Eye (tissue), 1 donor: ENCODE data around the gene LRRC75B.
"Not testable (repeated sequence)": the region's sequence is repeated elsewhere in the genome, so short reads cannot be mapped to it uniquely, and the experiment has no call there.

ENCODE experiments used
- DNase-seq: peaks from one replicate; pipeline ENCODE4 v3.0.0-alpha.2; 2015

Gene LRRC75B

DNA sequence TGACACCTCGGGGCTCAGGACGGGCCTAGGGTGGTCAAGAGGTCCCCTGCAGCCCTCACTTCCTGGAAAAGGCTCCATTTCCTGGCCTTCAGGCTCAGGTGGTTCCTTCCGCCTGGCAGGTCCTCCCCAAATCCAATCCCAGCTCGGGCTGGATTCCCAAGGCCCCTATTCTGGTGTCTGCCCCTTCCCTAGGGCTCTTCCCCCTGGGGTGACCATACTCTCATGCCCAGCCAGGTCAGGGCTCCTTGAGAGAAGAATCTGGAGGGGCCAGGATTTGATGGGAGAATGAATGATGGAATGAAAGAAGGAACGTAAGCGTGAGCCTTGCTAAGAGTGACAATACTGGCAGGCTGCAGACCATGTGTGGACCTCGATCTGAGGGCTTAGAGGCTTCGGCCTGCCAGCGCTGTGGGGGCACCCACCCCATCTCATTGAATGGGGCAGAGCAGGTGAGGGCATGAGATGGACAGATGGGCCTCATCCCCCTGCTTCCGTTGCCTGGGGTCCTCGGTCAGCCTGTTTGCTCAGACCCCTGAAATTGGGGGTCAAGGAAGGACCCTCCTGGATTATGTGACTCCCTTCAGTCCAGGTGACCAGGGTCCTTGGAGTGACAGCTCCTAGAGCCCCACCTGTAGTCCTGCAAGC lies 9.4 kb upstream of the LRRC75B start:
- not testable (repeated sequence) for DNase-seq

DNA sequence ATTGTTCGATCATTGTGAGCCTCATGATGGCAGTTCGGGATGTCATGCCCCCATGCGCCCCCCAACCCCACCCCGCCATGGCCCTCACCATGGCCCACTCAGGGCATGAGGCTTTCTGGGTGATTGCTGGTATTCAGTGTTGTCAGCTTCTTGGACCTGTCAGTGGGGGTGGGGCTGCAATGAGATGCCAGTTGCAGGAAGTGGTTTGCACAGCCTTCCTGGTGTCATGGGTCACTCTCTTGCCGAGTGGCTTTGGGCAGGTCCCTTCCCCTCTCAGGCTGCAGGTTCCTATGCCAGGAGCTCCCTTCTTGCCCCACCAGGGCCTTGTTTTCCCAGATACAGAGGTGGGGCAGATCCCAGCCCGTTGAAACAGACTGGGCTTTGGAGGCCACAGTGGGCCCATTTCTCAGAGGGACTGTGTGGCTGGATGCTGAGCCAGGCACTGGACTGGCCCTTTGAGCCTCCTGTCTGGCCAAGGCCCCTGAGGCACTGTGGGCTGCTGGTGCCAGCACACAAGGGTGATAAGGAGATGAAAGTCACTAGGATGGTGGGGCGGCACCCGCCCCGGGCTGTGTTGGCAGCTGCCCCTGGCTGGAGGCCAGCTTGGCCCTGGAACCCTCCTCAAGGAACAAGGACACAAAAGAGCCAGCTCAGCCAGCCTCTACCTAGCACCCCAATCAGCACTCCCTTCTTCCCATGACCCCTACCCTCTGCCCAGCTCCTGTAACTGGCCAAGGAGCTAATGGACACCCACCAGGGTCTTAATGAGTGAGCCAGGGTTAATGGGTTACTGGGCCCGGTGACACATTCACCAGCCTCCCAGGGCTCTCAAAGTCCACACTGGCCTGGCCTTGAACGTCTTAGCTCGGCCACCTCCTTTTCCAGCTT lies 8.6 kb upstream of the LRRC75B start:
- DNase-seq: no peak

DNA sequence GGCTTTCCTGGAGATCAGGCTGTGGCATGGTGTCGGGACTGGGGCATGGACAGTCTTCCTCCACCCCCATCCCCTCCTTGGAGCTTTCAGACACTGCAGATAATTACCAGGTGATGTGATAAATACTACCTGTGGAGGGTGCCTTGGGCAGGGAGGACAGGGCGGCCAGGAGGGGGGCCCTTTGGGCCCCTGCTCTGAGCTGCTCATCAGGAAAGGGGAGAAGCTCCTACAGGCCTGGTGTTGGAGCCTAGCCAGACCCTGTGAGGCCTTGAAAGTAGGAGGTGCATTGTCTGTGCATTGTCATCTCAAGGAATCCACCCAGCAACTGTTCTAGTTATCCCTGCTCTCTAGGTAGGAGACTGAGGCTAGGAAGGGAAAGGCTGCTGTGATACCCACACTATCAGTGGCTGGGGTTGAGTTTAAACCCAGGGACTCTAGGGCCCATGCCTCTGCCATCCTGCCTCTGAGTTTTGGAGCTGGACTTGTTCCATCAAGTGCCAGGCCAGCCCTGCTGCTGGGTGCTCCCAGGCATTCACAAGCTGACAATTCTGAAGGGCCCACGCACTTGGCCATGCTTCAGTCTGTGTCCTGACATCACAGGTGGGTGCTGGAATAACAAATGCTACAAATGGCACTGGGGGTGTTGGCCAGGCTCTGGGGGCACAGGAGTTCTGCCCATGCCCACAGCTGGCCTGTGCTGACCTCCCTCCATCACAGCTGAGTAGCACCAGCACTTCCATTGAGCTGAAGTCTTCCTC lies 7.3 kb upstream of the LRRC75B start:
- not testable (repeated sequence) for DNase-seq

DNA sequence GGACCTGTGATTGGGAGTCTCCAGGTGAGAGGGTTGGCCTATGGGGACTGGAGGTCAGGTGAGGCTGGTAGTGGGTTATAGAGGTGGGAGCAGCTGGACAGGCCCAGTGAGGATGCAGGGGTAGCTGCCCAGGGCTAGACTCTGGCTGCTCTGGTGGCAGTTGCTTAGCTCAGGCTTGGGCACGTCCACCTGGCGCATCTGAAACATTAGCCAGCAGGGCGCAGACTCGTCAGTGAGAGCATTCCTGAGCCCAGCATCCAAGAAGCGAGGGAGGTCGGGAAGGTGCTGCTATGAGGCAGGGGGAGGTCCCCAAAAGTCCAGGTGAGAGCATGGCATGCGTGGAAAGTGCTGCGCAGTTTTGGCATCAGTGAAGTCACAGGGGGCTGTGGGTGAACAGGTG lies 6.6 kb upstream of the LRRC75B start:
- DNase-seq: no peak

DNA sequence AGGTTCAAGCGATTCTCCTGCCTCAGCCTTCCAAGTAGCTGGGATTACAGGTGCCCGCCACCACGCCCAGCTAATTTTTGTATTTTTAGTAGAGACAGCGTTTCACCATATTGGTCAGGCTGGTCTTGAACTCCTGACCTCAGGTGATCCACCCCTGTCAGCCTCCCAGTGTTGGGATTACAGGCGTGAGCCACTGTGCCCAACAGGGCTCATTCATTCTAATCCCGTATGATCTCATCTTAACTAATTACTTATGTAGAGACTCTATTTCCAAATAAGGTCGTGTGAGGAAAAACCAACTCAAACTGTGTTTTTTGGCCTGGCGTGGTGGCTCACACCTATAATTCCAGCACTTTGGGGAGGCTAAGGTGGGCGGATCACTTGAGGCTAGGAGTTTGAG lies 4.2 kb upstream of the LRRC75B start:
- DNase-seq: not testable (repeated sequence)

DNA sequence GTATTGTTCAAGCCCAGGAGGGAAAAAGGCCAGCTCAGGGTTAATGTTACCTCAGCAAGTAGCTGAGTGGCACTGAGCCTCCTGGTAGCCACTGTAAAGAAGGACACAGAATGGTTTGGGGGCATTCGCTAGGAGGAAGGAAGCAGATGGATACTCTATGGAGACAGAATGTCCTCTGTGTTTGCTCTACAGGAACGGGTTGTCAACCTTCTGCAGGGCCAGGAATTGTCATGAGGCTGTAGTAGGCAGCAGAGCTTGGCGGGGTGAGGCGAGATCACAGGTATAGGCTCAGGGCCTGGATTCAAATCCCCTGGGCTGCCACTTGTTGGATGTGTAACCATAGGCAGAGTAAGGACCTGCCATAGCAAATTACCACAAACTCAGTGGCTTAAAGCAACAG lies 3.0 kb upstream of the LRRC75B start:
- DNase-seq: no peak

DNA sequence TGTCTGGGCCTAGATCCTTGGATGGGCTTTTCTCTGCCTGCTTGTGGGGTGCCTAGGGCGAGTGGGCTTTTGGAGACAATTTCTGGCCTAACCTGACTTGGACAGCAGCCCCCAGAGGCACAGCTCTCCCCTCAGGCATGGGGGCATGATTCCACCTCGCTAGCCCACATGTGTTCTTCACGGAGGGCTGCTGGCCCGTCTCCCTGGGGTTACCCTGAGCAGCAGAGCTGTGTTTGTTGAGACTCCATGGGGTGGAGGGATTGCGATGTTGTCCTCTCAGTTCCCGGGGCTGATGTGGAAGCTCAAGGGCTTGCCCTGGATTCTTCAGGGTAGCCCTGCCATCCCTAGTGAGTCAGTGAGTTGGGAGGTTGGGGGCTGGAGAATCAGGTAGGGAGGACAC lies 2.4 kb upstream of the LRRC75B start:
- no peak for DNase-seq

DNA sequence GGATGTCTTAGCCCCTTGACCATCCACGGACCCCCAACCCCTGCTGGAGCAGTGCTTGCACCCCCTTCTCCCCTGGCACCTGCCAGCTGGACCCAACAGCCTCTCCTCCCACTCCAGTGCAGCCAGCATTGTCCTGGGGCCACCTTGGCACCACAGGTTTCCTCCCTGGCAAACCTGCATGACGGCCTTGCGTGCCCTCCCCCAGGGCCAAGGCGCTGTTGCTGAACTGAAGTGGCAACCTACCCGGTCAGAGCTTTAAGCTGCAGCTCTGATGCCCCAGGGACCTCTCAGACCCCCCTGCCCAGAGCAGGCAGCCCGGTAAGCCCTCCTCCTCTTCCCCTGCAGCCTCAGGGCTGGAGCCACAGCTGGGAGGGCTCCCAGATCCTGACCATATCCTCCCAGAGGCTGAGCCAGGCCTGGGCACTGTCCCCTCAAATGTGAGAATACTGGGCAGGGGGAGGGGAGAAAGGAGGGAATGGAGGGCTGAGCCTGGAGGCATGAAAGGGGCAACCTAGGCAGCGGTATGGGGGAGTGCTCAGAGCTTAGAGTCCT lies 1.8 kb upstream of the LRRC75B start:
- no peak for DNase-seq

DNA sequence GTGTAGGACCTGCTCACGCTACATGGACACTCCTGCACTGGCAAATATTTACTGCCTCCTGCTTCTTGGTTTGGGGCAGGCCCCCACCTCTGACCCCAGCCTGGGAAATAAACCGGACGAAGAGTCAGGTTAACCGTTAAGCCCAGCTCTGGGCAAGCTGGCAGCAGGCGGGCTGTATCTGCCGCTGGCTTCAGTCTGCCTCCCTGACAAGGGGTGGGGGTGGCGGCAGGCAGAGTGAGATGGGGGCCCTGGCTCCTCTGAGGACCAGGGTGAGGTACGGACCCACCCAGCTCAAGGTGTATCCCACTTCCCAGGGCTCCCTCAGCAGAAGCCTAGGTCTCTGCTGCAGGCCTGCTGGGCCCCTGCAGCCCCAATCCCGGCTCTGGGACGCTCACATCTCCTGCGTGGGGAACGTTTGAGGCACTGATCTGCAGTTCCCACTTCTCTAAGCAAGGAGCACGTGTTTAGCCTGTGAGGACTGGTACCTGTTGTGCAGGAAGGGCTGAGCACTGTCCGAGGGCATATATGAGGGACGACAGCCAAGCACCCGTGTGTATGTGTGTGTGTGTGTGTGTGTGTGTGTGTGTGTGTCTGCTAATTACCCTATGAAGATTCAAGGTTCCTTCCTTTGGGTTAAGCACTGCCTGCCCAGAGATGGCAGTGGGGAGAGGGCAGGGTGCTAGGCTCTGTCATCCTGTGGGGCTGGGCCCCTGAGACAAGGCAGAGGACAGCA lies 1.1 kb upstream of the LRRC75B start:
- no peak for DNase-seq

DNA sequence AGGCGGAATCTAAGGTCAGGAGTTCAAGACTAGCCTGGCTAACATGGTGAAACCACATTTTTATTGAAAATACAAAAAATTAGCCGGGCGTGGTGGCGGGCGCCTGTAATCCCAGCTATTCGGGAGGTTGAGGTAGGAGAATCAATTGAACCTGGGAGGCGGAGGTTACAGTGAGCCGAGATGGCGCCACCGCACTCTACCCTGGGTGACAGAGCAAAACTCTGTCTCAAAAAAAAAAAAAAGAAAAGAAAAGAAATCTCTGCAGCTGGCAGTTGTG lies 624 bp upstream of the LRRC75B start:
- not testable (repeated sequence) for DNase-seq

DNA sequence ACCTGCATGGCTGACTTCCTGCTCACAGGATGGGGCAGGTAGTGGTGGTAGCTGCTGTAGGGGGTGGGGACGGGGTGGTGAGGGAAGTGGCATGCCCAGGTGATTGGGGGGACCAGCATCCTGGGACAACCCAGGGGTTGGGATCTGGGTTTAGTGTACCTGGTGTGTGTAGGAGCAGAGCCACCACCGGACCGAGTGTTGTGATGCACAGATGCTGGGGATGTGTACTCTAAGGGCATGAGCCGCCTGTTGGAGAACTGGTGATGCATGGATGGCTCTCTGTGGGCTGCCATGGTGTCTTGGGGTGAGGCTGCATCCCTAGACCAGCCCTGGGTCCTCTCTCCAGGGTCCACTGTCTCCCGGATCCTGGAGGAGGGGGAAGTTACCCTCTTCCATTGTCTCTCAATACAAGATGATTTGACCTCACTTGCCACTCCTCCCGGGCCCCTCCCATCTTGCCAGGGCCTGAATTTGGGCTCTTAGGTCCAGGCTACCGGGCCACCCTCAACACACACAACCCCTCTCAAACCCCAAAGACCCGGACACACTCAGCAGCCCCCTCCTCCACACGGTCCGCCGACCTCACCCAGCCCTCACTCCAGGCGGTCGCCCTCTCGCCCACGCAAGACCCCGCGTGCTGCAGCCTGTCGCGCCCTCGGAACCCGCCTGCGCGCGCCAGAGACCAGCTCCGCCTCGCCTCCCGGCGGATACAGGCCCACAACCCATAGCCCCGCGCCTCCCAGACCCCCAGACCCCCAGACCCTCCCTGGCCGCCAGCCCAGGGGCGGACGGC lies 619 bp downstream of the LRRC75B start:
- DNase-seq: peak; percentile 72

DNA sequence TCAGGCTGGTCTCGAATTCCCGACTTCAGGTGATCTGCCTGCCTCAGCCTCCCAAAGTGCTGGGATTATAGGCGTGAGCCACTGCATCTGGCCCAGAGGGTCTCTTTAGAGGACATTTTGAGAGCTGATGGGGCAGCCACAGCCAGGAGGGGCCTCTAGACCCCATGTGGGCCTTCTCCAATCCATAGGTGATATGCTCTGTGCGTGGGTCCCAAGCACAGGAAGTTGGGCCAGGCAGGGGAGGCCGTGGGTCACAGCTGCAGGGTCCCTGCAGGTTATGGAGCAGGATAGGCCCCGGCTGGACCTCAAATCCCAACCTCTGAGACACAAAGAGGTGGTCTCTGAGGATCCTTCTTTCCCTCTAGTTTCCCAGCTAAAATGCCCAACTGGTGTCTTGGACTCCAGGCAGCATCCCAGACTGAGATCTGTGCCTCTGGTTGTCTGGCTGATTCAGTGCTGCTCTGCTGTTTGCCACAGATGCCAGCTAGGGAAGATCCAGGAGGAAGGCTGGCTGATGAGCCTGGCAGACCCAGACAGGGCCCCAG lies 1.5 kb downstream of the LRRC75B start:
- DNase-seq: no peak

DNA sequence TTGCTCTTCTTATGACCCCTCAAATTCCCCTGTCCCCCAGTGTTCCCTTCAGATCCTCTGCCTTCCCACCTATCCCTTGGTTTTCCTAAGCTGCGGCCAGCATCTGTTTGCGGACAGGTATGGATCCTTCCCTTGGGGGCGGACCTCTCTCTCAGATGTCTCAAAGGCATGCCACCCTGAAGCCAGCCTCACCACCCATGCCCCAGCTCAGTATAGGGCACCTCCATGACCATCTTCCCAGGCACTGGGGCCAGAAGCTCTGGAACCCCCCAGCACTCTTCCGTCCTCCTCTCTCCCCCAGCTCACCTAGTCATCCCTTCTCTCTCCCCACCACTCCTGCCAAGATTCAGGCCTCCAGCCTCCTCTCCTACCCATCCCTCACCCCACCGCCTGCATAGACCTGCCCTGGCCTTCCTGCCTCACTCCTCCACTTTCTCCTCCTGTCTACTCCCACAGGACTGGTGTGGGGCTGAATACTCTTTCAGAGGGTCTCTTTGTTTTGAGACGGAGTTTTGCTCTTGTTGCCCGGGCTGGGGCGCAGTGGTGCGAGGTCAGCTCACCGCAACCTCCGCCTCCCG lies 2.2 kb downstream of the LRRC75B start:
- DNase-seq: no peak

DNA sequence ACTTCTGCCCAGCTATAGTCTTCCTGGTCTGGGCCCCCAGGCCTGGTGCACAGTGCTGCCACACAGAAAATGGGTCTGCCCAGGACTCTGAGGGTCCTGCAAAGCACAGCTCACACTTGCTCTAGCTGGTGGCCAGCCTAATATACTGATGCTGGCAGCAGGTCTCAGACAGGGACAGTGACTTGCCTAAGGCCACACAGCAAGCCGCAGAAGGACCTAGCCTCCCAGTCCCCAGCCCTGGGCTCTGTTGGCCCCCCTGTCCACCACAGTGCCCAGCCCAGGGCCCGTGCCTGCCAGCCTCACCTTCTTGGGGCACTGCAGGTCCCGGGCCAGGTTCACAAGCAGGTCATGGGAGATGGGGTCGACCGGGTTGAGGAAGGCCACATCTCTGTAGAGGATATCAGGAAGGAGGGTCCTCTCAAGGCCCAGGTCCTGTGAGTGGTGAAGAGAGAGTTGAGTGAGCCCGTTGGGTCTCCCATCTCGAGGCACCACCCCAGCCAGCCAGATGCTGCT lies 3.3 kb downstream of the LRRC75B start:
- DNase-seq: no peak

DNA sequence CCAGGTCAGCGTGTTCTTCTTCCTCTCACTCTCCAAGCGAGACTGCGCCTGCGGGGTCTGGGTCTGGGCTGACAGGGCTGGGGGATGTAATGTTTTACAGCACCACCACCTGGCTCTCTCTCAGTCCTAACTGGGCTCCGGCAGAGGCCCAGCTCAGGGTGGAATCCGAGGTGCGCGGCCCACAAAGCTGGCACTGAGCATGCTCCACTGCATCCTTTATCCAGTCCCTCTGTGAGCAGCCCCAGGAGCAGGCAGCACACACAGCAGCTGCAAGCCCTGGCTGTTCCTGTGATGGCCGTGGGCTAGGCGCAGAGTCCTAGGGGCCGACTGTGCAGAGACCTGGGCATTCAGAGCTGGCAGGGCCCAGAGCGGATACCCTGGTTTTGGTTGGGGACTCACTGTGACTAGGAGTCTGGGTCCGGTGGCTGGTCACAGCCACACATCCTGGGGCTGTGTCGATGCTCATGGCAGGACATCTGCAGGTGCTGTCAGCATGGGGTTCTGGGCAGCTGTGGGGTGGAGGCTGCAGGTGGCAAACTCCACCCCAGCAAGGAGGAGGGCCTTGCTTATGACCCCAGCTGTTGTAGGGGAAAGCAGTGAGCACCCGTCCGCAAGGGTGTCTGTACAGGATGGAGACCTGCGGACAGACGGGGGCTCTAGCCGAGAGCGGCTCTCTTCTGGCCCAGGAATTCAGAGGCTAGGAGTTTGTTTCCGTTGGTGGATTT lies 4.0 kb downstream of the LRRC75B start:
- DNase-seq: no peak

DNA sequence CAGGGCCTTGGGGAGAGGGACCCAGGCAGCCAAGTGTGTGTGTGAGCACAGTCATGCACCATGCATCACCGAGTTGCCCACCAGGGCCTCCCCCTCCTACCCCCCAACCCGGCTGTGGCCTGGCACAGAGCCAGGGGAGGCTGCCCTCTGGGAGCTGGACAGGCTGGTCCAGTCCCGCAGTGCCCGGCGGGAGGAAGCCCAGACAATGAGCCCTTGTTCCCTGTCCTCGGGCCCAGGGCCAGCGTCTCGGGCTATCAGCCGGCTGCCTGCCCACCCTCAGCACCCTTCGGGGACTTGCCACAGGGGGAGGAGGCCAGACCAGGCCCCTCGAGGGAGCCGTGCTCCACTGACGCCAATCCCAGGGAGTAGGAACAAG lies 4.5 kb downstream of the LRRC75B start:
- DNase-seq: no peak

DNA sequence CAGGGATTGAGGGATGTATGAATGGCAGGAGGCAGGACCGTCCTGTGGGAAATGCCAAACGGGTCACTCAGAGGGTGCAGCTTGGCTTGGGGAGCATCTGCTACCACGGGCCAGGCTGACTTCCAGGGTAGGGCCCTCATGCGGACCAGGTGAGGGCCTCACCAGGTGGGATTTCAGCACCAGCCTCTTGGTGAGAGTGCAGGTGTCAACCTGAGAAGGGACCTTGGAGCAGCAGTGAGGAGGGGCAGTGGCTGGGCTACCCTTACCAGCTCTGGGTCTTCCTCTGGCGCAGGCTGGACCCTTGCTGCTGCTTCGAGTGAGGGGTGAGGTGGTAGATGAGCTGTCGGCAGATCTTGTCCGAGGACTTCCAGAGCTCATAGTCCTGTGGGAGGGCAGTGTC lies 4.9 kb downstream of the LRRC75B start:
- DNase-seq: no peak

DNA sequence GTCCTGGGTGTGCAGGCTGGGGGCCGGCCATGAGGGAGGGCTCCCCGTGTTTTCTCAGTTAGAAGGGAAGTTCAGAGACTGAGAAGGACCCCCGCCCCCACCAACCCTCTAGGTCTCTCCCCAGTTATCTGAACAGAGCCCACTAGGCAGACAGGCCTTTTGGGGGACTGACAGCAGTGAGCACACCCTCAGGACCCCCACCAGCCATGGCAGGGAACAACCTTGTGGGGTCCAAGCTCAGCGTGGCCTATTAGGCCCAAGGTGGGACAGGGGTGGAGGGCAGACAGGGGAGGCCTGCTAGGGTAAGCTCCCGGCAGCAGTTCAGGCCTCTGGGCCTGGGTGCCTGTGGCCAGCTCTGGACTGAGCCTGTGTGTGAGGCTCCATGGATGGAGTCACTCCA lies 5.6 kb downstream of the LRRC75B start:
- DNase-seq: no peak

DNA sequence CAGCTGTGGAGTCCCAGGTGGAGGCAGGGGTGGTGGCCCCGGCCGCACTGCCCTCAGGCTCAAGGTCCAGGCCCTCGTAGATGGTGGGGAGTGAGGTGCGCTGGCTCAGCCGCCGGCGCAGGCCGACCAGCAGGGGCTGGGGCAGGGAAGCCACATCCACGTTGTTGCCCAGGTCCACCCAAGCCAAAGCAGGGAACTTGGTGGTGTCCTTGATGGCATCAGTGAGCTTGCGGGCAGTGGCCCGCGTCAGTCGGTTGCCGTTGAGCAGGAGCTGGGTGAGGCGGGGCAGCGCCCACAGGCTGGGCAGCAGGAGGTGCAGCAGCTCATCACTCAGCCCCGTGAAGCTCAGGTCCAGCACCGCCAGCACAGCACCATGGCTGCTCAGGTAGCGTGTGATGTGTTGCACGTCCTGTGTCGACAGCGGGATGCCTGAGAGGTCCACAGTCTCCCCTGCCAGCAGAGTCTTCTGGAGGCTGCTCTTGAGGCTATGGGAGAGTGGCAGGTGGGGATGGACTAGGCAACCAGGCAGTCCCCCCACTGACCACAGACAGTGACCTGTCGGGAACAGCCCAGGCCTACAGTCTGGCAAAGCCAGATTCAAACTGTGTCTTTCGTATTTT lies 6.8 kb downstream of the LRRC75B start:
- no peak for DNase-seq

DNA sequence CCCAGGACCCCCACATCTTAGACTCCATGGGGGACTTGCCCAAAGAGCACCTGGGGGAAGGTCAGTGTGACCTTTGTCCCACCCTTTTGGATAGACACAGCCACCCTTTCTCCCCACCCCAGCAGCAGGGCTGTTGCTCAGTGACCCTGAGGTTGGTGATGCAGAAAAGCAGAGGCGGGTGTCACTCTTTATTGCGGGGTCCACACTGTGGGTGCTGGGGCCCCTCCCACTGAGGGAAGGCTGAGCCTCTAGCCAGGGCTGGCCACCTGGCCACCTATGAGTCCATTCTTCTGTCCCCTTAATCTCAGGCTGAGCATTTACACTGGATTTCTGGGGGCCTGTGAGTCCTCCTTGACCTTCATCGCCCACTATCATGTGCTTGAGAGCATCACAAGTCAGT lies 7.4 kb downstream of the LRRC75B start:
- DNase-seq: no peak
